Smooth muscle cell (in vitro differentiated cells): ENCODE data around the gene CAPZB. TPM values are rescaled to one million over a fixed set of nuclear protein-coding genes. Genes with fewer than 3 reads are reported as not detected.

ENCODE experiments used
- DNase-seq: peaks from one replicate; lab custom pipeline; 2025; ENCODE audit not compliant: unreplicated experiment; lab: John Stamatoyannopoulos, UW
- H2AFZ ChIP-seq: fragments of 200-600 bp; sonication (generic); 2 replicates; pipeline ENCODE4 v1.6.0; 2016; ENCODE audit warnings: antibody characterized with exemption, low read depth, mild to moderate bottlenecking
- H3F3A ChIP-seq: fragments of 200-600 bp; sonication (generic); 2 replicates; pipeline ENCODE4 v1.6.0; 2017; ENCODE audit warnings: antibody characterized with exemption, low read depth
- H3K27ac ChIP-seq: fragments of 200-600 bp; sonication (generic); 2 replicates; pipeline ENCODE4 v1.5.1; 2016; ENCODE audit warnings: low read depth, mild to moderate bottlenecking
- H3K27me3 ChIP-seq: fragments of 200-600 bp; sonication (generic); 2 replicates; pipeline ENCODE4 v1.6.1; 2016; ENCODE audit warnings: low read depth, mild to moderate bottlenecking
- H3K36me3 ChIP-seq: fragments of 200-600 bp; sonication (generic); 2 replicates; pipeline ENCODE4 v1.5.1; 2016; ENCODE audit warnings: low read depth
- H3K4me1 ChIP-seq: fragments of 200-600 bp; sonication (generic); 2 replicates; pipeline ENCODE4 v1.5.1; 2016; ENCODE audit warnings: low read depth
- H3K4me2 ChIP-seq: fragments of 200-600 bp; sonication (generic); 2 replicates; pipeline ENCODE4 v1.6.0; 2016; ENCODE audit warnings: mild to moderate bottlenecking
- H3K4me3 ChIP-seq: fragments of 200-600 bp; sonication (generic); 2 replicates; pipeline ENCODE4 v1.5.1; 2016; ENCODE audit warnings: mild to moderate bottlenecking
- H3K79me2 ChIP-seq: fragments of 200-600 bp; sonication (generic); 2 replicates; pipeline ENCODE4 v1.6.0; 2016; ENCODE audit warnings: low read depth, mild to moderate bottlenecking
- H3K9ac ChIP-seq: fragments of 200-600 bp; sonication (generic); 2 replicates; pipeline ENCODE4 v1.6.0; 2016; ENCODE audit warnings: low read depth
- H3K9me3 ChIP-seq: fragments of 200-600 bp; sonication (generic); replicated peaks from 2 replicates; pipeline ENCODE4 v1.5.1; 2016; ENCODE audit warnings: low read depth
- H4K20me1 ChIP-seq: fragments of 200-600 bp; sonication (generic); 2 replicates; pipeline ENCODE4 v1.6.0; 2016; ENCODE audit warnings: low read depth
- CTCF ChIP-seq: fragments of 200-600 bp; sonication (generic); IDR thresholded peaks from 2 replicates; pipeline ENCODE4 v1.5.1; 2017; ENCODE audit warnings: borderline replicate concordance, mild to moderate bottlenecking, antibody characterized with exemption; ENCODE audit not compliant: insufficient read depth, poor library complexity, severe bottlenecking
- WGBS: methylation state at CpG from one replicate; pipeline ENCODE4 v1.1.7; 2016; ENCODE audit warnings: low lambda C conversion rate; 5-methylcytosine and 5-hydroxymethylcytosine counted together
- polyA plus RNA-seq: library from polyadenylated mRNA; unstranded; fragments of >200 nt; fragmentation: Nextera tagmentation; extraction: Ambion mirVana; gene quantifications from 2 replicates; pipeline ENCODE4 v1.2.1, GENCODE V29; 2016
- total RNA-seq: library from RNA; depleted of rRNA; stranded (reverse); fragments of >200 nt; gene quantifications from 2 replicates; pipeline ENCODE4 v1.2.3, GENCODE V29; 2014

The CAPZB gene
- total and polyA plus RNA-seq, 2 experiments from 2014 or later = 205 to 405 TPM

GRCh38 chr1:19344831-19345230 lies 140.5 kb downstream of the CAPZB start:
- Histone ChIP-seq H3K9me3 (no peaks in the 10 kb centered on the region), H2AFZ (no peak overlapping the region), H3K36me3 (no peaks in the 10 kb centered on the region), H3K4me2 (no peak overlapping the region), H3K27ac (no peak overlapping the region), H3K27me3 (no peaks in the 10 kb centered on the region), H3F3A (no peaks in the 10 kb centered on the region), H4K20me1 (peaks cover 64% of the 10 kb centered on the region), H3K4me3 (no peak overlapping the region), H3K79me2 (no peaks in the 10 kb centered on the region), H3K9ac (no peak overlapping the region), H3K4me1 (no peaks in the 10 kb centered on the region)
- WGBS = over 99% methylated on average over 11 of the region's 11 CpGs
- DNase-seq = no peak
- TF ChIP-seq CTCF = no peak

DNA sequence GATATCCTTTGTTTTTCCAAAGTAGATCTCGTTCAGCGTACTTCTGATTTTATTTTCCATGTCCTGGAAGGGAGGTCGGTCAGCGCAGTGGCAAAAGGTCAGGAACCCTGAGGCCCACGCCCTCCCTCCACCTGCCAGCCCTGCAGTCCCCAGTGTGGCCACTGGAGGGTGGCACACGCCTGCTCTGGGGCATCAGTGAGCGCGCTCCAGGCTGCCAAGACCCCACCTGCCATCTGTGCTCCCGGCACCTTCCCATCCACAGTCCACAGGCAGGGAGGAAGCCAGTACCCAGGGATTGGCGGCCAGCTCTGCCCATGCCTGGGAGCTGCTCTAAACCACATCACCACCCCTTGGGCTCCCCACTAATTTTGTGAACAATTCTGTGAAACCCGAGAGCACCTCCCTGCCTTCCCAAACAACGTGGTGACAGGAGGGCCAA lies 140.9 kb downstream of the CAPZB start:
- H3K79me2 ChIP-seq = no peaks in the 10 kb centered on the region

GRCh38 chr1:19343617-19344350 lies 141.6 kb downstream of the CAPZB start:
- TF ChIP-seq CTCF = no peak
- H2AFZ ChIP-seq = no peak overlapping the region
- H3K9me3 ChIP-seq = no peaks in the 10 kb centered on the region
- H3K79me2 ChIP-seq = no peaks in the 10 kb centered on the region
- H3K4me1 ChIP-seq = no peaks in the 10 kb centered on the region
- no peaks in the 10 kb centered on the region for H3K27me3 ChIP-seq
- 97% methylated on average over 20 of the region's 20 CpGs for WGBS
- no peak overlapping the region for H3K4me2 ChIP-seq
- no peak overlapping the region for H3K27ac ChIP-seq
- no peak overlapping the region for H3K9ac ChIP-seq
- H3K36me3 ChIP-seq = no peaks in the 10 kb centered on the region
- DNase-seq = no peak
- peaks cover 61% of the 10 kb centered on the region for H4K20me1 ChIP-seq
- H3F3A ChIP-seq = no peaks in the 10 kb centered on the region
- no peak overlapping the region for H3K4me3 ChIP-seq

More for the DNA sequence above, 140.9 kb downstream of the CAPZB start:
- H3K27ac ChIP-seq = no peak overlapping the region
- no peak overlapping the region for H3K9ac ChIP-seq
- no peaks in the 10 kb centered on the region for H3K4me1 ChIP-seq
- H3K27me3 ChIP-seq = no peaks in the 10 kb centered on the region
- WGBS = 89% methylated on average over 11 of the region's 12 CpGs
- no peaks in the 10 kb centered on the region for H3K9me3 ChIP-seq
- TF ChIP-seq CTCF = peak; percentile 71
- H3F3A ChIP-seq = no peaks in the 10 kb centered on the region
- no peak overlapping the region for H3K4me3 ChIP-seq
- H3K4me2 ChIP-seq = no peak overlapping the region
- peaks cover 64% of the 10 kb centered on the region for H4K20me1 ChIP-seq
- H3K36me3 ChIP-seq = no peaks in the 10 kb centered on the region
- H2AFZ ChIP-seq = no peak overlapping the region
- DNase-seq = no peak
